Measurements from ENCODE around the gene GET4.
"Not testable (repeated sequence)": the region's sequence is repeated elsewhere in the genome, so short reads cannot be mapped to it uniquely, and the experiment has no call there.

Gene GET4

DNA sequence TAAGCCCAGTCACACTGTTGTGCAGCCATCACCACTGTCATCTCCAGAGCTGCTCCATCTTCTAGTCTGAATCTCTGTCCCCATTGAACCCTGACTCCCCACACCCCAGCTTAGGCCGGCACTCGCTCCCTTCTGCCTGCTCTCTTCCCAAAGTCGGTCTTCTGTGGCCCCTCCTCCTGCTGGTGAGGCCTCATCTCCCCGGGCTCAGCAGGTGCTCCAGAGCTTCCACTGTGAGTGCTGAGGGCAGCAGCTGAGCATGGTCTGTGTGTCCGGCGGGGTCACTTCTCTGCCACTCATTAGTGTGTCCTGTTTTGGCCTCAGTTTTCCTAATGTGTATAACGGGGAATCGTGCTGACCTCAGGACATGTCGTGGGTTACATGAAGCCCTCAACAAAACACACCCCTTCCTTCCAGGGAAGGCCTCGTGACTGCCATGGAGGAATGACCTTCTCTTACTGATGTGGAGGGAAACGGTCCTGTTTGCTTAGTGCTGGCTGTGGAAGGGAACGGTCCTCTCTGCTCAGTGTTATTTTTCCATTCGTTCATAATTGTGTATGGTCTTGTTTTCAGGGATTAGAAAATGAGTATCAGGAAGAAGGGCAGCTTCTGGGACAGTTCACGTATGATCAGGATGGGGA is 4.3 kb upstream of the GET4 start:
- DNase-seq (ENCODE audit: low read depth): no peak

DNA sequence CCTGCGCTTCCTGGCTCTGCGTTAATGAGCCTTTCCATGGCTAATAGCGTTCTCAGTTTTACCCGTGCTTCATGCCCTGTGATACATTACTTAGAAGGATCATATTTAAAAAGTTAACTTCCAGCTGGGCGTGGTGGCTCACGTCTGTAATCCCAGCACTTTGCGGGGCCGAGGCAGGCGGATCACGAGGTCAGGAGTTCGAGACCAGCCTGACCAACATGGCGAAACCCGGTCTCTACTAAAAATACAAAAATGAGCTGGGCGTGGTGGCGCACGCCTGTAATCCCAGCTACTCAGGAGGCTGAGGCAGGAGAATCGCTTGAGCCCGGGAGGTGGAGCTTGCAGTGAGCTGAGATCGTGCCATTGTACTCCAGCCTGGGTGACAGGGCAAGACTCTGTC is 3.7 kb upstream of the GET4 start:
- DNase-seq (ENCODE audit: low read depth): not testable (repeated sequence)

DNA sequence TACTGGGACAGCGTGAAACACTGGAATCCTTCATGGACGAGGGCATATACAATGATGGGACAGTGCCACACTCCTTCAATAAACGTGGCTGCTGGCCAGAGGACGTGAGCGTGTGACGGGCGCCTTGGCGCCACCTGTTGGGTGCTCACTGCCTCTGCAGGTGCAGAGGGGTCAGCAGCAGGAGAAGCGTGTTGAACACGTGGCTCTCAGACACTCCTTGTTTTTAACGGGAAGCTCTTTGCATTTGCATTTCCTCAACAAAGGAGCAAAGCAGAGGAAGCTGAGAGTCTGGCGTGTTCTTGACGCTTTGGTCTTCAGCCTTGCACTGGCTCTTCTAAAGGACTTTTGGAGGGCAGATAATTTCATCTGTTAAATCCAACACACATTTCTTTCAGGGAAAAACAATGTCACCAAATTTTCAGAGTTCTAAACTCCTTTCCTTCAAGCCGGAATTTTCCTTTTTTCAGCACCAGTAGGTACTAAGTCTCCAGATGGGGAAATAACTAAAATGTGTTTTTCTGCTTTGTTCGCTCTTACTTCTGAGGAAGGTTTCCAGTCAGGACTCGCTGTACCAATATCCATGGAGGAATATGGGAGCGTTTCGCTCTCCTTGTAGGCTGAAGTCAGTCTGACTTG is 2.9 kb upstream of the GET4 start:
- DNase-seq (ENCODE audit: low read depth): peak; percentile 57

DNA sequence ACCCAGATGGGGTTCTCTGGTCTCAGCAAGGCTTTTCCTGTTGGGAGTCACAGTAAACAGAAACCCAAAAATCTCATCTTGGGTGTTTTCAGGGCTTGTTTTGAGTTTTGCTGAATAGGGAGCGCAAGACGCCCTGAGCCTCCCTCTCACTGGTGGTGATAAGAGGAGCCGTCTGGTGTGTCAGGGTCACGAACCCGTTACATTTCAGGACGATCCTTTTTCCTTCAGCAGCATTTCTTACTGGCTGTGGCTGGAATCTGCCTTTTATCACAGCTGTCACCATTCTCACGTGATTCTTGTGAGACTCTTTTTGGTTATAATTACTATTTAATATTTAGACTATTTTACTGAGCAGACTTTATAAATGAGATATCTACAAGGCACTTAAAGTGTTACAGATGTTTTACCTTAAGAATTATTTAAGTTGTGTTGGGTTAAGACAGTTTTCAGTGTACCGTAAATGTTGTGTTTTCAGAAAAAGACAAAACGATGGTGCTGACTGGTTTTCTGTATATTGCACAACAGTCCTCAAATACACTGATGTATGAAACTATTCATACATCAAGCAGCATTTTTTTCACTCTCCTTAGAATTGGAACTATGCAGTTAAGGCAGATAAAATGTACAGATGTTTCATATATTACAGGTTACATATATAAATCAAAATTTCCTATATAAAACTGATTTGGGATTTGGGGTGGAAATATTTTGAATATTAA is 2.2 kb upstream of the GET4 start:
- DNase-seq (ENCODE audit: low read depth): no peak

DNA sequence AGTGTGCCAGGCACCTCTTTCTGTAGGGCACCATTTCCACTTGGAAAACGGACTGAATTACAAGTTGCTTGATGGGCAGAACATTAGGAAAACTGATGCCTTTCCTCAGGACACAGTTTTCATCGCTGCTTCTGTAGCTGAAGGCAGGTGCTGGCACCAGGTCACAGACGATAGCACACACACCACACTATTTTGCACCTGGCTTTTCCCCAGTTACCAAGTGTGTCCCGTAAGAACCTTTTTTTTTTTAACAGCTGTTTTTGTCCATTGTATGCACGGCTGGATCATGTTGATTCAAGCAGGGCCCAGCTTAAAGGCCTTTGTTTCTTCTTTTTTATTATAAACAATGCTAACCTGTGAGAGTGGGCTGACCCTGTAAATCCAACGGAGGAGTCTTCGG is 1.3 kb upstream of the GET4 start:
- no peak for DNase-seq (ENCODE audit: low read depth)

DNA sequence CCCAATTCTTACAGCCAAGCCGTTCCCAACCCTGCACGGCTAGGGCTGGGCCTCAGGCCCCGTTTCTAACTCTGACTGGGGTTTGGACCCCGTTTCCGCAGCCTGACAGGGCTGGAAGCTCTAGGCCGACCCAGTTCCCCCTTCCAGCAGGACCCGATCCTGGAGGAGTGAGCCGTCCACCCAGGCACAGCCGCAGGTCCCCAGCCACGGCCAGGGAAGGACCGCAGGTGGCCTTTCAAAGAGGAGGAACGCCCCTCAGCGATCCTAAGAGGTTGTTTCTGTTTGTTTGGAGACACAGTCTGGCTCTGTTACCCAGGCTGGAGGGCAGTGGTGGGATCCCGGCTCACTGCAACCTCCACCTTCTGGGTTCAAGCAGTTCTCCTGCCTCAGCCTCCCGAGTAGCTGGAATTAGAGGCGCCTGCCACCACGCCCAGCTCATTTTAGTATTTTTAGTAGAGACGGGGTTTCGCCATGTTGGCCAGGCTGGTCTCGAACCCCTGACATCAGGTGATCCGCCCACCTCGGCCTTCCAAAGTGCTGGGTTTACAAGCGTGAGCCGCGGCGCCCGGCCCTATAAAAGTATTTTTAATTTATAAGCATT is 778 bp upstream of the GET4 start:
- no peak for DNase-seq (ENCODE audit: low read depth)

DNA sequence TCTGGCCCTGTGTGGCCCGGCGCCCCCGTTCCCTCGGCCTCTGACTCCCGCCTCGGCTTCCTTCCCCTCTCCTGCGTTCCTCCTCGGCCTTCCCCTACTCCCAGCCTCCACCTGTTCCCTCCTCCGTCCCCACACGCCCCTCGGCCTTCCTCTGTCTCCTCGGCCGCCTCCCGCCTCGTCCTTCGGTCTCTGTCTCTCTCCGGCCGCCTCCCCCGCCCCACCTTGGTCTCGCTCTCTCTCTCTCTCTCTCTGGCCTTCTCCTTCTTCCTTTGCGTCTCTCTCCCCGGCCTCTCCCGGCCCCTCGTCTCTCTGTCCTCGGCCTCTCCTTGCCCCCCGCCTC is 588 bp downstream of the GET4 start:
- no peak for DNase-seq (ENCODE audit: low read depth)

DNA sequence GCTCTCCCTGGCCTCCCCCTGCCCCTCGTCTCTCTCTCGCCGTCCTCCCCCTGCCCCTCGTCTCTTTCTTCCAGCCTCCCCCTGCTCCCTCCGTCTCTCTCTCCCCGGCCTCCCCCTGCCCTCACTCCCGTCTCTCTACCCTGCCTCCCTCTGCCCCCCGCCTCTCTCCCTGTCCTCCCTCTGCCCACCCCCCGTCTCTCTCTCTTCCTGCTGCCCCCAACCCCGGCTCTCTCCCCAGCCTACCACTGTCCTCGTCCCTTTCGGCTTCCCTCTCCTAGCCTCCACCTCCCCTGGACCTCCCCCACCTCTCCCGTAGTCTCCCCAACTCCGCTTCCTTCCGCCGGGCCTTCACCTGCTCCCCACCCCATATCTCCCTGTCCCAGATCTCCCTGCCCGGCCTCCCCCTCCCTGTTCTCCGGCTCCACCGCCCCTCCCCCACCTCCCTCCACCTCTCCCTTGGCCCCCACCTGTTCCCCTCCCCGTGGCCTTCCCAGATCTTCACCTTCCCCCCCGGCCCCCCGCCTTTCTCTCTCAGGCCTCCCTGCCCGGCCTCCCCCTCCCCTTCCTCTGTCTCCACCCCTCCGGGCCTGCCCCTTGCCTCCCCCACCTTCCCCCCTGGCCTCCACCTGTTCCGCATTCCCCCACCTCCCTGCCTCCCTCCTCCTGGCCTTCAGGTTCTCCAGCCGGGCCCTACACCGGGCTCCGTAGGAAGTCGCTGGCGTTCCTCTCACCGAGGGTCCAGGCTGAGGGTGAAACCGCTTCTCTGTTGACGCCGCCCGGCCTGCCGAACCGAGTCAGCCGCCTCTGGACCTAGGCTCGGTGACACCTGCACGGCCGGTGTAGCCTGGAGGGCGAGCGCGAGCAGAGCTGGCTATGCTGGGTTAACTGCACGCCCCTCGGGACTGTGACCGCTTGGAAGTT is 1.2 kb downstream of the GET4 start:
- no peak for DNase-seq (ENCODE audit: low read depth)

DNA sequence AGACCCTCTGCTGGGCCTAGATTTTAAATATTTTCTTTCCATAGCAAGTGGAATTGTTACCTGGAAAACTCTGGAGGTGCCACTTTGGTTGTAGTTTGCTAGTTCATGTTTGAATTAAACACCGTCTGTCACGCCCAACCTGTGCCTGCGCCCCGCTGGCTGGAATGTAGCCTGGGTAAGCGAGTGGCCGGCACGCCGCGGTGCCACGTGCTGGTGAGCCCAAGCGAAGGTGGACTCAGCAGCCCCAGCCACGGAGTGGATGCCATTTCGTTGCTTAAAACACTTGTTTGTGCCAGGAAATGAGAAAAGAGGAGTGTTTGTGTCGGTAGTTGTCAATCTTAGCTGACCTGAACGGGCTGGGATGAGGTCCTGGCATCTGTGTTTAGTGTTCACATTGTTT is 2.7 kb downstream of the GET4 start:
- DNase-seq (ENCODE audit: low read depth): no peak

DNA sequence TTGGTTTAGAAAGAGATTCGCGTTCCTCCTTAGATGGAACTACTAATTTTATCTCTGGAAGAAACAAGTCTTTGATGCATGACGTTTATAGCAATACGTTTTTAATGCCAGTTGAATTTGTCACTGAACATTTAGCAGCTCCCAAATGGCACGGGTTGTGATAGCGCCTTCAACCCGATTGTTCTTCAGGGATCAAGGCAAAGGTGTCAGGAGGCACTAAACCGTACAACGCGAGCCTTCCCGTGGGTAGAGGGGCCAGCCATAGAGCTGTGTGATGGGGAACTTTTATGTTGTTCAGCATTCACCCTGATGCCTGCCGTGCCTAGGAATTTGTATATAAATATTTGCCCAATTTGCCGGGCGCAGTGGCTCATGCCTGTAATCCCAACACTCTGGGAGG is 3.4 kb downstream of the GET4 start:
- DNase-seq (ENCODE audit: low read depth): no peak

DNA sequence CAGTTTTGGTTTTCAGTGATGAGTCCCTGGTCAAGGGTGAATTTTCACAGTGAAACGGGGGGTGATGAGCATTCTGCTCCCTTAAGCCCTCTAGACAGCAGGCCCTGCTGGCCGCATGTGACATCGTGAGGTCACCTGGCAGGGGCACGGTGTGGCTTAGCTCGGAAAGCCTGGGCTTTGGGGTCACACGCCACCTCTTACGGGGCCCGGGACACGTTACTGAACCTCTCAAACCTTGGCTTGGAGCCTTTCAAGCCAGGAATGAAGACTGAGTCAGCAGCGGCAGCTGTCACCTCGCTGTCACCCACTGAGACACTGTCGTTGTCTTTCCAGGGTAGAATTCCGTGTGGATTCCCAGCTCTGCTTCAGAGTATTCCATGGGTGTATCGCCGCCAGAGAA is 4.1 kb downstream of the GET4 start:
- no peak for DNase-seq (ENCODE audit: low read depth)

DNA sequence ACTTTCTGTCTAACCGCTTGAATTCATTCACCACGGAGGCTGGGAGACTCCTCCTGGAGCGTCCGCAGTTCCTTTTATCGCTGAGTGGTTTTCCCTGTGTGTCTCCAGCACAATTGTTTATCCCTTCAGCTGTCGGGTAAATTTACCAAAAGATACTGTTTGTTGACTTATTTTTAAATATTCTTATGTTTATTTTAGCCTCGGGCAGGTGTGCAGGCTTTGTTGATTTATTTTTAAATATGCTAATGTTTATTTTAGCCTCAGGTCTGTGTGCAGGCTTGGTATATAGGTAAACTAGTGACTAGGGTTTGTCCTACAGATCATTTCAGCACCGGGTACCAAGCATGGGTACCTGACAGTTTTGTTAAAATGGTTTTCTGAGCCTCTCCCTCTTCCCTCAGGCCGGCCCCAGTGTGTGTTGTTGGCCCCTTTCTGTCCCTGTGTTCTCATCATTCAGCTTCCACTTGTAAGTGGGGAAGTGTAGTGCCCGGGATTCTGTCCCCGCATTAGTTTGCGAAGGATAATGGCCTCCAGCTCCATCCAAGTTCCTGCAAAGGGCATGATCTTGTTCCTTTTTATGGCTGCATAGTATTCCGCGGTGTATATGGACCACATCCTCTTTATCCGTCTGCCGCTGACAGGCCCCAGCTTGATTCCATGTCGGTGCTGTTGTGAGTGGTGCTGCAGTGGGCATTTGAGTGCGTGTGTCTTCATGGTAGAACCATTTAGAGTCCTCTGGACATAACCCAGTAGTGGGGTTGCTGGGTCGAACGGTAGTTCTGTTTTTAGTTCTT is 5.3 kb downstream of the GET4 start:
- DNase-seq (ENCODE audit: low read depth): no peak

DNA sequence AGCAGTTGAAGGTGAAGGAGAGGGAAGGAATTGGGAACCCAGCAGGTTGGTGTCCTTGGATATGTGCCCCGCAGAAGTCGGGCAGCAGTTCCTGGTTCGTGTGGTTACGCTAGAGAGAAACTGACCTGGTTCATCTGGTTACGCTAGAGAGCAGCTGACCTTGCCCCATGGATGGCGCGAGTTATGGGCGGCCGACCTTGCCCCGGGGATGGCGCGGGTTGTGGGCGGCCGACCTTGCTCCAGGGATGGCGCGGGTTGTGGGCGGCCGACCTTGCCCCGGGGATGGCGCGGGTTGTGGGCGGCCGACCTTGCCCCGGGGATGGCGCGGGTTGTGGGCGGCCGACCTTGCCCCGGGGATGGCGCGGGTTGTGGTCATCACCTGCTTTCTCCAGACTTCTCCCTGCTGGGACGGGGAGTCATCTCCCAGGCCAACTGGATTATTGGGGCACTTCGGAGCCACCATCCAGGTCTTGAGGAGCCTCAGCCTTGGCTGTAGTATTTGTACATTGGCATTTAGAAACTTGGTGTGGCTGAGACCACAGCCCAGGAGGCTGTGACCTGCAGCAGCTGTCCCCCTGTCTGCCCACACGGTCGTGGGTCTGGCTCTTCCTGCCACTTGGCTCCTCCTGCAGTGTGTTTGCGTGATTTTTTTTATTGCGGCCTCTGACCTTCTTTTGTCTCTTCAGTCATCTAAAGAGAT is 6.1 kb downstream of the GET4 start:
- DNase-seq (ENCODE audit: low read depth): no peak

DNA sequence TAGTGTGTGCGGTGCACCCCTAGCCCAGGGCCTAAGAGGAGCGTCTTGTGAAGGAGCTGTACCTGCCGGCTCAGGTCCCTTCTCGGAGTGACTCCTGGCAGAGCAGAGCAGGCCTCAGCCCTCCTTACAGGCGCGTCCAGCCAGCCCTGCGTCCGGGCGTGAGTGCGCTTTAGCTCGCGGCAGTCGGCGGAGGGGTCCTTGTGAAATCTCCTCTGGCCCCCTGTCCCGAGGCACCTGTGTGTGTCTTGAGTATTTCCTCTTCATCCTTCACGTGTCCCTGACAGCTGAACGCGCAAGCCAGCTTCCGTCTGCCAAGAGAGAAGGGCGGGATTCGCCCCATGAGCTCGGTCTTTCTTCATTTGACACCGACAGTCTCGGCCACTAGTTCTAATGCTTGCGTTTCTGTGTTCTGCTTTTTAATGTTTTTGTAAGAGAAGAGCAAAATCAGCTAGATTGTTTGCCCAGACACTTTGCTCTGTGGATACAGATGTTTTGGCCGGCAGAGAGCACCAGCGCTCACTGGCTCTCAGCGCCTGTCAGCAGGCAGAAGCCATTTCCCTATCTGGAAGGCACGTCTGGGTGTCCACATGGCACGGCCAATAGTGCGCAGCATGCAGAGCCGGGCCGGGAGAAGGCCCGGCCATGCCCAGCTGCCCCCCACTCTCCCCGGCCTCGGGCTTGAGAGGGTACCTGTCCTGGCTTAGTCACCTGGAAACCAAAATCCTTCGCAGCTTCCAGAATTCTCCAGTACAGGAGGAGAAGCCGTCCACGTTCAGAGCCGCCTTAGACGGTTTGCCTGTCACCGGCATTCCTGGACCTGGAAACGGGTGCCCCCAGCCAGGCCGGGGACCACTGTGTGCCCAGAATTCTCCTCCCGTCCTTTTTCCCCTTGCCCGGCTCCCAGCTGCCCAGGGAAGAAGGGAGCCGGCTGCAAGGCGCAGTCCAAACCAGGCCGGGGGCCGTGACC is 7.0 kb downstream of the GET4 start:
- DNase-seq (ENCODE audit: low read depth): no peak

DNA sequence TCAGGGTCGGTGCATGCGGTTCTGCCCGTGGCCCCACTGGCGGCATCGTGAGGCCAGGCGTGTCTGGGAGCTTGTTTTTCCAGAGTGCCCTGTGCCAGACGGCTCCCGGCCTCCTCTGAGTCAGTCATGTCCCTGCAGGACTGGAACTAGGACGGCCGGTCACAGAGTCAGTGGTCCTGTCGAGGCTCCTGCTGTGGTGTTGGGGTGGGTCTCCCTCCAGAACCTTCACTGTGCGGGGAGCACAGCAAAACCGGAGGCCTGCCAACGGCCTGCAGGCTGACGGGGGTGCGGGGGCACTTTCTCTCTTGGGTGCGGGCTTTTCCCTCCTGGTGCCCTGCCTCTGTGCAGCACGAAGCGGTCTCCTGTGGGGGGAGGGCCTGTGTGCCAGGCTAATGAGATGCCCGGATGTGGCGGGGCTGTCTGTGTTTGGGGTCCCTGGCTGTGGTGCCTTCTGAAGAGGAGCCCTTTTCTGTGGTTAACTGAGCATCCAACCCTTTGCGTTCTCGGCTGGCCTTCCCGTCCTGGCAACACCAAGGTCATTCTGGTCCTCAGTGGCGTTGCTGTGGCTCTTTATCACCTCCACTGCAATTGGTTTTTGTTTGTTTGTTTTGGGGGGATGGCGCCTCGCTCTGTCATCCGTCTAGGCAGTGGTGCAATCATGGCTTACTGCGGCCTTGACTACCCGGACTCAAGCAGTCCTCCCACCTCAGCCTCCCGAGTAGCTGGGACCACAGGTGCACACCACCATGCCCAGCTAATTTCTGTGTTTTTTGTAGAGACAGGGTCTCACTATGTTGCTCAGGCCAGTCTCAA is 8.0 kb downstream of the GET4 start:
- DNase-seq (ENCODE audit: low read depth): no peak

DNA sequence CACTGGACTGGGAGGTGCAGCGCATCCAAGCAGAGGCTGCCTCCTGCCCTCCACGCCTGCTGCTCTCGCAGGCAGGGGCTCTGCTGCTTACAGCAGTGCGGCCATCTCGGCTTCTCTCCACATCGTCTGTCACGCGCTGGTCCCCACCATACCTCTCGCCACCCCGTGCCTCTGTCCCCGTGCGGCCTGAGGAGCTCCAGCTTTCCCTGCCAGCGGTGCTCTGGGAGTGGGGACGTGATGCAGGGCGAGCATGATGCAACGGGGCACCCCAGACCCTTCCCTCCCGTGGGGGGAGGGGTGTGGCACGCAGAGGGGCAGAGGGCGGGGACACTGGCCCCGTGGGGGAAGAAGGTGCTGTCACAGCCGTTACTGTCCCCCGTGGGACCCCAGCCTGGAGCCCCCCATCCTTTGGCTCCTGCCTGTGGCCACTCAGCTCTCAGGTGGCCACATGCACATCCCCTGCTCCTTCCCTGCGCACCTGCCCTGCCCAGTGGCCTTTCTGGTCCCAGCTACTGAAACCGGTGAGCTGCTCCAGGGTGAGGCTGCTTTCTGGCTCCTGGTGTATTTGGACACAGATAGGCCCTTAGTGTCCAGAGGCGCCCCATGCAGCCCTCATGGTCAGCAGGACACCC is 9.0 kb downstream of the GET4 start:
- DNase-seq (ENCODE audit: low read depth): no peak

DNA sequence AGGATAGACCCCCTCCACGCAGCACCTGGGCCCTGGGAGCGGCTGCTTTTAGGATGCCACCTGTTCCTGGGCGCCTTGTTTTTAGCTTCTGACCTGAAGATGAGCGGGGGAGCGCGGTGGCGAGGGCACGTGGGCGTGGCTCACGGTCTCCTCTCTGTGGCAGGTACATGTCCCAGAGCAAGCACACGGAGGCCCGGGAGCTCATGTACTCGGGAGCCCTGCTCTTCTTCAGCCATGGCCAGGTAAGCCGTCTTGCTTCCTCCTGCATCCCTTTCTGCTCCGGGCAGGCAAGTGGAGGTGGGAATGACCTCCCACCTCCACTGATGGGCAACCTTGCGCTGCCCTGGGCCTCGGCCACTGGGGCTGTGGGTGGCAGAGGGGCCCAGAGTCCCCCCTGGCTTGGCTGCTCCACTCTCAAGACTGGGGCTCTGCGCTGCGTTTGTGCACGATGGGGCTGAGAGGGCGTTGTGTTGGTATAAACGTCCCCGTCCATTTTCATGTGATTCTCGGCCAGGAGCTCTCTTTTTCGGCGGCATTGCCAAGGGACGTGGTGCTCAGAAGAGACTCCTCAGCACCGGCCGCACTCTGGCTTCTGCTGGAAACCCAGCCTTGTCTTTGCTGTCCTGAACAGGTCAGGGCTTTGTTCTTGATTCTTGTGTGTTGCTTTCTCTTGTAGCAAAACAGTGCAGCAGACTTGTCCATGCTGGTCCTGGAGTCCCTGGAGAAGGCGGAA is 9.7 kb downstream of the GET4 start:
- no peak for DNase-seq (ENCODE audit: low read depth)

Measured in stromal cell of bone marrow (primary cell).